A673 (cell line): ENCODE measurements around the gene RABGEF1. TPM values are rescaled to one million over a fixed set of nuclear protein-coding genes. Genes with fewer than 3 reads are reported as not detected.
"Not testable (repeated sequence)": the region's sequence is repeated elsewhere in the genome, so short reads cannot be mapped to it uniquely, and the experiment has no call there.

Source experiments
- BruUV-seq: library from RNA; stranded (reverse); fragments of 400-500 nt; replicated peaks from 2 replicates; lab custom pipeline; 2021; lab: Mats Ljungman, UMichigan
- CTCF ChIA-PET: fragments of 300-600 bp; sonication (Branson Sonifier 250); formaldehyde crosslinking; loops from one replicate; lab custom pipeline; 2022; ENCODE audit warnings: antibody characterized with exemption; lab: Charles Lee
- POLR2A ChIA-PET: fragments of 300-600 bp; sonication (Branson Sonifier 250); formaldehyde crosslinking; loops from one replicate; lab custom pipeline; 2022; ENCODE audit warnings: antibody characterized with exemption; ENCODE audit not compliant: low non-redundant PET; lab: Charles Lee
- DNase-seq: peaks from one replicate; pipeline ENCODE4 v3.0.0-alpha.2; 2015; ENCODE audit warnings: low spot score
- H3K27ac ChIP-seq: fragments of 200-600 bp; sonication (generic); 2 replicates; pipeline ENCODE4 v1.5.1; 2016; ENCODE audit warnings: mixed run types, low read depth, mild to moderate bottlenecking, mixed read lengths, antibody characterized with exemption, low read length; ENCODE audit not compliant: poor library complexity, severe bottlenecking
- H3K27me3 ChIP-seq: fragments of 200-600 bp; sonication (generic); replicated peaks from 2 replicates; pipeline ENCODE4 v1.6.1; 2017; ENCODE audit warnings: mixed run types, low read depth, mild to moderate bottlenecking, mixed read lengths, antibody characterized with exemption, low read length; ENCODE audit not compliant: insufficient read depth, poor library complexity
- H3K36me3 ChIP-seq: fragments of 200-600 bp; sonication (generic); 2 replicates; pipeline ENCODE4 v1.6.1; 2016; ENCODE audit warnings: mixed run types, mild to moderate bottlenecking, mixed read lengths, antibody characterized with exemption, low read length; ENCODE audit not compliant: insufficient read depth, poor library complexity, severe bottlenecking
- H3K4me1 ChIP-seq: fragments of 200-600 bp; sonication (generic); 2 replicates; pipeline ENCODE4 v1.6.1; 2017; ENCODE audit warnings: mixed run types, mild to moderate bottlenecking, mixed read lengths, antibody characterized with exemption, low read length; ENCODE audit not compliant: insufficient read depth, poor library complexity, severe bottlenecking
- H3K4me3 ChIP-seq: fragments of 200-600 bp; sonication (generic); 2 replicates; pipeline ENCODE4 v1.5.1; 2016; ENCODE audit warnings: low read depth, mixed run types, mild to moderate bottlenecking, mixed read lengths, low read length; ENCODE audit not compliant: poor library complexity, severe bottlenecking
- H3K9me3 ChIP-seq: fragments of 200-600 bp; sonication (generic); 2 replicates; pipeline ENCODE4 v1.6.1; 2016; ENCODE audit warnings: mixed run types, low read depth, mild to moderate bottlenecking, mixed read lengths, antibody characterized with exemption, low read length; ENCODE audit not compliant: poor library complexity, severe bottlenecking
- CTCF ChIP-seq: fragments of 300-800, 200-600 bp; sonication (generic); conservative IDR thresholded peaks from 2 replicates; pipeline ENCODE4 v1.5.1; 2017; ENCODE audit warnings: low read depth, mild to moderate bottlenecking, antibody characterized with exemption, low read length, moderate library complexity, mixed read lengths
- EZH2 ChIP-seq: fragments of 200-600 bp; sonication (generic); IDR thresholded peaks from 2 replicates; pipeline ENCODE4 v1.6.1; 2017; ENCODE audit warnings: borderline replicate concordance, low read depth, mild to moderate bottlenecking, mixed read lengths, antibody characterized with exemption, low read length; ENCODE audit not compliant: poor library complexity, severe bottlenecking
- intact Hi-C: fragments of 100-400 bp; cut with micrococcal nuclease; formaldehyde crosslinking; loops from one replicate; pipeline ENCODE4 v1.10.0; 2022; ENCODE audit not compliant: unreplicated experiment
- total RNA-seq: library from RNA; stranded (reverse); gene quantifications from 2 replicates; pipeline ENCODE4 v1.2.3, GENCODE V29; 2021

The RABGEF1 gene
- total RNA-seq, 1 experiment from 2014 or later = 20.0 TPM

GRCh38 chr7:66769833-66770512 is 29.4 kb downstream of the RABGEF1 start:
- Histone ChIP-seq H3K36me3 (no peaks in the 10 kb centered on the region), H3K9me3 (no peaks in the 10 kb centered on the region), H3K27me3 (no peaks in the 10 kb centered on the region), H3K4me1 (no peaks in the 10 kb centered on the region), H3K4me3 (no peak overlapping the region), H3K27ac (no peak overlapping the region)
- CTCF ChIA-PET = no interaction called here
- intact Hi-C loops = no loop called here
- TF ChIP-seq CTCF (no peak), EZH2 (no peak)
- POLR2A ChIA-PET = interaction anchor here (0.6 kb wide), 1 partner anchor 706 kb away, joined by 3 read pairs; no protein-coding TSS in a partner anchor
- no TSS peak for BruUV-seq
- no peak for DNase-seq

GRCh38 chr7:66771795-66772194 is 31.3 kb downstream of the RABGEF1 start:
- CTCF ChIA-PET = no interaction called here
- Histone ChIP-seq H3K27me3 (no peaks in the 10 kb centered on the region), H3K27ac (no peak overlapping the region), H3K9me3 (no peaks in the 10 kb centered on the region), H3K4me1 (no peaks in the 10 kb centered on the region), H3K4me3 (no peak overlapping the region), H3K36me3 (peaks cover 8% of the 10 kb centered on the region)
- no peak for DNase-seq
- POLR2A ChIA-PET = no interaction called here
- BruUV-seq = no TSS peak
- intact Hi-C loops = no loop called here
- TF ChIP-seq CTCF = no peak
- TF ChIP-seq EZH2 = no peak

GRCh38 chr7:66773744-66774143 is 33.2 kb downstream of the RABGEF1 start:
- intact Hi-C loops, CTCF ChIA-PET, H3K27me3 ChIP-seq, H3K4me3 ChIP-seq, BruUV-seq, POLR2A ChIA-PET, H3K27ac ChIP-seq, H3K9me3 ChIP-seq, DNase-seq, H3K4me1 ChIP-seq: not testable (repeated sequence)
- peaks cover 12% of the 10 kb centered on the region for H3K36me3 ChIP-seq

- intact Hi-C loops, H3K27me3 ChIP-seq, DNase-seq, POLR2A ChIA-PET, H3K4me1 ChIP-seq, BruUV-seq, H3K27ac ChIP-seq, CTCF ChIA-PET, H3K9me3 ChIP-seq, H3K4me3 ChIP-seq: not testable (repeated sequence)
- peaks cover 18% of the 10 kb centered on the region for H3K36me3 ChIP-seq
Observed at GRCh38 chr7:66776383-66776782, 35.9 kb downstream of the RABGEF1 start.
